Activated CD4-positive, alpha-beta T cell treated with anti-CD3 and anti-CD28 coated beads, Interleukin-2, Interleukin-6, amounts not matched to agents 100 ng/mL and 50 ng/mL, durations not matched to agents 16 hours and 8 hours (primary cell): ENCODE measurements around the gene KMT2A.
A peak's percentile ranks its signal among the peaks of the same experiment; 100 is the strongest.

ENCODE experiments used
- DNase-seq: peaks from one replicate; pipeline ENCODE4 v3.0.0-alpha.2; 2020

Gene KMT2A

GRCh38 chr11:118488480-118489109, 52.3 kb downstream of the KMT2A start:
- DNase-seq: peak; percentile 85

- DNase-seq: no peak
Observed at GRCh38 chr11:118491041-118491440, 54.7 kb downstream of the KMT2A start.

GRCh38 chr11:118497831-118498230, 61.5 kb downstream of the KMT2A start:
- DNase-seq: no peak

- no peak for DNase-seq
Observed at GRCh38 chr11:118503216-118503615, 66.9 kb downstream of the KMT2A start.

GRCh38 chr11:118511601-118512000, 75.3 kb downstream of the KMT2A start:
- no peak for DNase-seq

GRCh38 chr11:118514103-118514502, 77.8 kb downstream of the KMT2A start:
- DNase-seq: no peak

- DNase-seq: no peak
Observed at GRCh38 chr11:118519549-118519948, 83.3 kb downstream of the KMT2A start.

- no peak for DNase-seq
Observed at GRCh38 chr11:118521892-118522311, 85.6 kb downstream of the KMT2A start.

GRCh38 chr11:118522571-118523072, 86.3 kb downstream of the KMT2A start:
- no peak for DNase-seq

GRCh38 chr11:118524356-118524755, 88.1 kb downstream of the KMT2A start:
- no peak for DNase-seq

- no peak for DNase-seq
Observed at GRCh38 chr11:118524757-118525470, 88.6 kb downstream of the KMT2A start.

GRCh38 chr11:118526688-118527087, 90.4 kb downstream of the KMT2A start:
- DNase-seq: no peak

- no peak for DNase-seq
Observed at GRCh38 chr11:118527109-118527508, 90.8 kb downstream of the KMT2A start, which contains the start of gene TTC36. Gene TTC36 (plus strand): TSS chr11:118527474. CDS start chr11:118527495, 21 bp downstream.

GRCh38 chr11:118528511-118528910, 92.2 kb downstream of the KMT2A start:
- DNase-seq: no peak

- DNase-seq: no peak
Observed at GRCh38 chr11:118529584-118530175, 93.4 kb downstream of the KMT2A start.

GRCh38 chr11:118530180-118530682, 93.9 kb downstream of the KMT2A start:
- DNase-seq: no peak

- peak; percentile 80 for DNase-seq
Observed at GRCh38 chr11:118530683-118531596, 94.6 kb downstream of the KMT2A start, which contains the start of gene TMEM25. Gene TMEM25 (plus strand): TSS chr11:118531192. CDS start chr11:118531802, 610 bp downstream.

GRCh38 chr11:118531597-118532084, 95.3 kb downstream of the KMT2A start:
- DNase-seq: no peak

GRCh38 chr11:118532091-118532490, 95.8 kb downstream of the KMT2A start:
- DNase-seq: no peak

GRCh38 chr11:118532852-118533768, 96.8 kb downstream of the KMT2A start:
- no peak for DNase-seq
